AG04450 (cell line): ENCODE data around the gene TOX3. TPM values are rescaled to one million over a fixed set of nuclear protein-coding genes. Genes with fewer than 3 reads are reported as not detected.

Source experiments
- CTCF ChIA-PET: fragments of 300-600, 350-600 bp; formaldehyde crosslinking; extraction: SDS; loops from one replicate; lab custom pipeline; 2022; ENCODE audit warnings: antibody characterized with exemption, inconsistent platforms; lab: Charles Lee
- POLR2A ChIA-PET: fragments of 350-600 bp; formaldehyde crosslinking; extraction: SDS; loops from one replicate; lab custom pipeline; 2021; ENCODE audit warnings: antibody characterized with exemption, inconsistent platforms; lab: Yijun Ruan, JAX
- DNase-seq: peaks from one replicate; pipeline ENCODE4 v3.0.0-alpha.2; 2011; ENCODE audit warnings: low read depth, low spot score
- H3K27ac ChIP-seq: one replicate; pipeline ENCODE4 v1.5.1; 2012; ENCODE audit warnings: low read depth, low read length, control low read depth
- H3K27me3 ChIP-seq: one replicate; pipeline ENCODE4 v1.6.0; 2012; ENCODE audit warnings: low read length; ENCODE audit not compliant: control insufficient read depth, insufficient read depth
- H3K4me3 ChIP-seq: 2 replicates; pipeline ENCODE4 v1.5.1; 2011; ENCODE audit warnings: mild to moderate bottlenecking, low read depth, low read length, control low read depth
- H3K9me3 ChIP-seq: 2 replicates; pipeline ENCODE4 v1.5.1; 2012; ENCODE audit warnings: low read length; ENCODE audit not compliant: control insufficient read depth, insufficient read depth
- CTCF ChIP-seq: IDR thresholded peaks from 2 replicates; pipeline ENCODE4 v1.5.1; 2011; ENCODE audit warnings: low read depth, low read length, control low read depth, inconsistent platforms
- polyA plus RNA-seq: library from polyadenylated mRNA; depleted of rRNA; stranded (reverse); fragments of >200 nt; gene quantifications from 2 replicates; pipeline ENCODE4 v1.2.3, GENCODE V29; 2011

Gene TOX3
- polyA plus RNA-seq, 1 experiment: not detected

- H3K9me3 ChIP-seq: no peaks in the 10 kb centered on the region
- no peak overlapping the region for H3K4me3 ChIP-seq
- H3K27ac ChIP-seq: no peak overlapping the region
- TF ChIP-seq CTCF: no peak
- ChIA-PET CTCF (no interaction called here), POLR2A (no interaction called here)
- no peak for DNase-seq
- H3K27me3 ChIP-seq: no peaks in the 10 kb centered on the region
Measured at GRCh38 chr16:52496051-52496876, 50.7 kb downstream of the TOX3 start.

- ChIA-PET CTCF (no interaction called here), POLR2A (no interaction called here)
- H3K9me3 ChIP-seq: no peaks in the 10 kb centered on the region
- no peak for DNase-seq
- H3K27me3 ChIP-seq: no peaks in the 10 kb centered on the region
- H3K4me3 ChIP-seq: no peak overlapping the region
- TF ChIP-seq CTCF: no peak
- no peak overlapping the region for H3K27ac ChIP-seq
Measured at GRCh38 chr16:52494621-52495020, 52.3 kb downstream of the TOX3 start.

- Histone ChIP-seq H3K27me3 (no peaks in the 10 kb centered on the region), H3K27ac (no peak overlapping the region), H3K4me3 (no peak overlapping the region), H3K9me3 (no peaks in the 10 kb centered on the region)
- TF ChIP-seq CTCF: no peak
- POLR2A ChIA-PET: no interaction called here
- no peak for DNase-seq
- CTCF ChIA-PET: no interaction called here
Measured at GRCh38 chr16:52494145-52494544, 52.8 kb downstream of the TOX3 start.

- ChIA-PET POLR2A (no interaction called here), CTCF (no interaction called here)
- DNase-seq: no peak
- no peaks in the 10 kb centered on the region for H3K9me3 ChIP-seq
- no peaks in the 10 kb centered on the region for H3K27me3 ChIP-seq
- no peak overlapping the region for H3K27ac ChIP-seq
- H3K4me3 ChIP-seq: no peak overlapping the region
- TF ChIP-seq CTCF: no peak
Measured at GRCh38 chr16:52492789-52493357, 54.1 kb downstream of the TOX3 start.

- no peaks in the 10 kb centered on the region for H3K9me3 ChIP-seq
- H3K4me3 ChIP-seq: no peak overlapping the region
- no peak overlapping the region for H3K27ac ChIP-seq
- DNase-seq: no peak
- ChIA-PET POLR2A (no interaction called here), CTCF (no interaction called here)
- no peak for TF ChIP-seq CTCF
- no peaks in the 10 kb centered on the region for H3K27me3 ChIP-seq
Measured at GRCh38 chr16:52491216-52491615, 55.7 kb downstream of the TOX3 start.
